ENCODE results near the gene ATP2A1.

The ATP2A1 gene

DNA sequence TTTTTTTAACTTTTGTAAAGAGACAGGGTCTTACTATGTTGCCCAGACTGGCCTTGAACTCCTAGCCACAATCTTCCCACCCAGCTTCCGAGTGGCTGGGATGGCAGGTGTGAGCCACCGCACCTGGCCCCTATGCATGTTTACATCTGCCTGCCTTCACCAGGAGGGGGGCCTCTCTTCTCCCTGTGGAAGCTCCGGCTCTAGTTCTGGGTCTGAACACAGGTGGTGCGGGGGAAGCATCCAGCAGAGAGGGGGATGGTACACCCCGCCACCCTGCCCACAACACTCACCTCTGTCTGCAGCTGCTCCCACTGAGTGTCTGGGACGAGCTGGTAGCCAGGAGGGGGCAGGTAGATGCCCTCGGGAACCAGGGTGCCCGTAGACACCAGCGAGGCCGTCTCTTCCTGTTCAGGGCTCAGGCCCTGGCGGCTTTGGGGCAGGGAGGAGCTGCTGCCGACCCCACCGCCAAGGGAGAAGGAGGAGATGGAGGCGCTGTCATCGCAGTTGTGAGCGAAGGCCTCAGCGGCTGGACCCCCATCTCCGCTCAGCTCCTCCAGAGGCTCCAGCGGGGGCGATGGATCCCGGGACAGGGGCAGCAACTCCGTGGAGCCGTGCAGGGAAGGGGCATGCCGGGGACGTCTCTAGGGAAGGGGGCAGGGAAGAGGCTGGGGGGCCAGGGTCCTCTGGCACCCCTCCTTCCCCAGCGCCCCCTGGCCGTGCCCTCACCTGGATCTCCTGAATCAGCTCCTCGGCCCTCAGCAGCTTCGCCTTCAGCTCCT lies 35.8 kb downstream of the ATP2A1 start:
- in situ Hi-C loops (cut with HindIII; ENCODE audit: low sequenced_read_pairs): no loop called here
- TF ChIP-seq, protein P1, sequence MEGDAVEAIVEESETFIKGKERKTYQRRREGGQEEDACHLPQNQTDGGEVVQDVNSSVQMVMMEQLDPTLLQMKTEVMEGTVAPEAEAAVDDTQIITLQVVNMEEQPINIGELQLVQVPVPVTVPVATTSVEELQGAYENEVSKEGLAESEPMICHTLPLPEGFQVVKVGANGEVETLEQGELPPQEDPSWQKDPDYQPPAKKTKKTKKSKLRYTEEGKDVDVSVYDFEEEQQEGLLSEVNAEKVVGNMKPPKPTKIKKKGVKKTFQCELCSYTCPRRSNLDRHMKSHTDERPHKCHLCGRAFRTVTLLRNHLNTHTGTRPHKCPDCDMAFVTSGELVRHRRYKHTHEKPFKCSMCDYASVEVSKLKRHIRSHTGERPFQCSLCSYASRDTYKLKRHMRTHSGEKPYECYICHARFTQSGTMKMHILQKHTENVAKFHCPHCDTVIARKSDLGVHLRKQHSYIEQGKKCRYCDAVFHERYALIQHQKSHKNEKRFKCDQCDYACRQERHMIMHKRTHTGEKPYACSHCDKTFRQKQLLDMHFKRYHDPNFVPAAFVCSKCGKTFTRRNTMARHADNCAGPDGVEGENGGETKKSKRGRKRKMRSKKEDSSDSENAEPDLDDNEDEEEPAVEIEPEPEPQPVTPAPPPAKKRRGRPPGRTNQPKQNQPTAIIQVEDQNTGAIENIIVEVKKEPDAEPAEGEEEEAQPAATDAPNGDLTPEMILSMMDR (IDR thresholded peaks at IDR 0.05; ENCODE audit: low read depth, low read length, missing control alignments): no peak
- DNase-seq (ENCODE audit: low read depth): no peak
- no peak overlapping the region for H3K4me3 ChIP-seq (ENCODE audit: low read depth, low read length)

DNA sequence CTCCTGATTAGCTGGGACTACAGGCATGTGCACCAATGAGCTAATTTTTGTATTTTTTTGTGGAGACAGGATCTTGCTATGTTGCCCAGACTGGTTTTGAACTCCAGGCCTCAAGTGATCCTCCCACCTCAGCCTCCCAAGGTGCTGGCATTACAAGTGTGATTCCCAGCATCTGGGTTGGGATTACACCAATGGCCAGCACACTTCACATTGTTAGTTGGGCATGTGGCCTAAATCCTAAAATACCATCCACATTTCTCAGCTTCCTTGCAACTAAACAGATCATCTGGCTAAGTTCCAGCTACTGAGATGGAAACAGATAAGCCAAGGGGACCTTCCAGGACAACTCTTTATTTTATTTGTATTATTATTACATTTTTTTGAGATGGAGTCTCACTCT lies 36.9 kb downstream of the ATP2A1 start:
- TF ChIP-seq, protein P1 (IDR thresholded peaks at IDR 0.05; ENCODE audit: low read depth, low read length, missing control alignments): no peak
- in situ Hi-C loops (cut with HindIII; ENCODE audit: low sequenced_read_pairs): no loop called here
- no peak for DNase-seq (ENCODE audit: low read depth)
- no peak overlapping the region for H3K4me3 ChIP-seq (ENCODE audit: low read depth, low read length)

DNA sequence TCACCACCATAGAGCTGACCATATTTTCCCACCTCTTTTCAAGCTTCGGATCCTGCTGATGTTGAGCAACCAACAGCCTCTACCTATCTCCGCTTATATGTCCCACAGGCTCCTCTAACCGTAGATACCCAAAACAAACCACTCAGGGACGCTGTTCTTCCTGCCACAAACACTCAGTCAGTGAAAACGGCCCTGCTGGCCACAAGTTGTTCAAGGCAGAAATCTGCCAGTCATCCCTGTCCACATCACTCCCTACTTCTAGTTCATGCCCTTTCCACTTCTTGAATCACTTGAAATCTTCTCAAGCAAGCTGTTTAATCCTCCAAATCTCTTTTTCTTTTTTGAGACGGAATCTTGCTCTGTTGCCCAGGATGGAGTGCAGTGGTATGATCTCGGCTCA lies 38.8 kb downstream of the ATP2A1 start:
- TF ChIP-seq, protein P1 (IDR thresholded peaks at IDR 0.05; ENCODE audit: low read depth, low read length, missing control alignments): no peak
- no peak overlapping the region for H3K4me3 ChIP-seq (ENCODE audit: low read depth, low read length)
- DNase-seq (ENCODE audit: low read depth): no peak
- in situ Hi-C loops (cut with HindIII; ENCODE audit: low sequenced_read_pairs): no loop called here

DNA sequence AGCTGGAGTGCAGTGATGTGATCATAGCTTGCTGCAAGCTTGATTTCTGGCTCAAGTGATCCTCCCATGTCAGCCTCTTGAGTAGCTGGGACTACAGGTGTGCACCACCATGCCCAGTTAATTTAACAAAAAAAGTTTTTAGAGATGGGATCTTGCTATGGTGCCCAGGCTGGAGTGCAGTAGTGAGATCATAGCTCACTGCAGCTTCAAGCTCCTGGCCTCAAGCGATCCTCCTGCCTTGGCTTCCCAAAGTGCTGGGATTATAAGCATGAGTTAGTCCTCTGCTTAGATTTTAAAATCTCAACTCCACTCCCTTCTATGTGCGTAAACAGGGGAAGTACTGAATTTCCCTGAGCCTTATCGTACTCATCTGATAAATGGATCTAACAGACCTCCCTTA lies 40.4 kb downstream of the ATP2A1 start:
- in situ Hi-C loops (cut with HindIII; ENCODE audit: low sequenced_read_pairs): no loop called here
- DNase-seq (ENCODE audit: low read depth): no peak
- TF ChIP-seq, protein P1 (IDR thresholded peaks at IDR 0.05; ENCODE audit: low read depth, low read length, missing control alignments): no peak
- H3K4me3 ChIP-seq (ENCODE audit: low read depth, low read length): no peak overlapping the region

DNA sequence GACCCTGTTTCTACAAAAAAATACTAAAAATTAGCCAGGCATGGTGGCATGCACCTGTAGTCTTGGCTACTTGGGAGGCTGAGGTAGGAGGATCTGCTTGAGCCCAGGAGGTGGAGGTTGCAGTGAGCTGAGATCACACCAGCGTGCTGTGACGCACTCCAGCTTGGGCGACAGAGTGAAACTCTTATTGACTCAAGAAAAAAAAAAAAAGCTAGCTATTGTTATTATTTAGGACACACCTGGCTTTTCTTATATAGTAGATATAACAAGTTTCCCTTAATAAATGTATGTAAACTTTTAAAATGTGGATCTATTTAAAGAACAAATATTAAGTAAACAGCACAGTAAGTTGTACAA lies 44.9 kb downstream of the ATP2A1 start:
- in situ Hi-C loops (cut with HindIII; ENCODE audit: low sequenced_read_pairs): no loop called here
- TF ChIP-seq, protein P1 (IDR thresholded peaks at IDR 0.05; ENCODE audit: low read depth, low read length, missing control alignments): no peak
- no peak for DNase-seq (ENCODE audit: low read depth)
- H3K4me3 ChIP-seq (ENCODE audit: low read depth, low read length): no peak overlapping the region

DNA sequence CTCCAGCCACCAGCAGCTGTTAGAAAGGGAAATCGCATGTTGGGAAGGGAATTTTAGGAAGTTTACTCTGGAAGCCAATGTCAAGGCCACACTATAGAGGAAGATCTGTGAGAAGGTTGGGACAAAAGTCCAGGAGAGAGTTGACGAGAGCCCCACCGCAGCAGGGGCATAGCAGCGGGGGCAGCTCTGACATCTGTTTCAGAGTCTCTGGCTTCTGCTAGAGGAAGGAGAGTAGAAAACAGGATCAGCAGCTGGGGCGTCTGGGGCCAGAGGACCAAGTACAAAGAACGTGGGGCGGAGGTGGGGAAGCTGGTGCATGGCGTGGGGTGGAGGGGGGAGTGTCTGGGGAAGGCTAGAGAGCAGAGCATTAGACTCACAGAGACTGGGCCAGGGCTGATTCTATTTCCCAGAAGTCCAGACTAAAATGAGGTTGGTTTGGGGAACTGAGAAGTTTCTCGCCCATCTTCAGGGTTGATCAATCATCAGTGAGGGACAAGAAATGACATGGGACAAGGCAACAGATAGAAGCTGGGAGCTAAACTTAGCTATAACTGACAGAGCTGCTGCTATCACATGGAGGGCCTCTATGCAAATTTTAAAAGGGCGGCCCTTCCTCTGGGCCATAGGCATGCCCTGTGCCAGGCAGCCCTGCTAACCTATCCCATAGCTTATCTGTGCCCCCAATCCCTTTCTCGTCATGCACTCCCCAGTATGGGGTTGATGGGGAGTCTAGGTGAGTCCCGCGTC lies 45.5 kb downstream of the ATP2A1 start:
- TF ChIP-seq, protein P1 (IDR thresholded peaks at IDR 0.05; ENCODE audit: low read depth, low read length, missing control alignments): no peak
- no peak for DNase-seq (ENCODE audit: low read depth)
- peak overlapping the region; percentile 83 for H3K4me3 ChIP-seq (ENCODE audit: low read depth, low read length)

More for the DNA sequence above, 45.5 kb downstream of the ATP2A1 start:
- in situ Hi-C loops (cut with HindIII; ENCODE audit: low sequenced_read_pairs): no loop called here

Measured in astrocyte of the cerebellum (primary cell).